HG03378 (cell line): ENCODE data around the gene AKTIP.
"Not testable (repeated sequence)": the region's sequence is repeated elsewhere in the genome, so short reads cannot be mapped to it uniquely, and the experiment has no call there.

ENCODE experiments used
- ATAC-seq: cut with Tn5 transposase; IDR thresholded peaks from one replicate; pipeline ENCODE4 v1.9.1; 2021; ENCODE audit warnings: mild to moderate bottlenecking, moderate library complexity; ENCODE audit not compliant: unreplicated experiment

The AKTIP gene

DNA sequence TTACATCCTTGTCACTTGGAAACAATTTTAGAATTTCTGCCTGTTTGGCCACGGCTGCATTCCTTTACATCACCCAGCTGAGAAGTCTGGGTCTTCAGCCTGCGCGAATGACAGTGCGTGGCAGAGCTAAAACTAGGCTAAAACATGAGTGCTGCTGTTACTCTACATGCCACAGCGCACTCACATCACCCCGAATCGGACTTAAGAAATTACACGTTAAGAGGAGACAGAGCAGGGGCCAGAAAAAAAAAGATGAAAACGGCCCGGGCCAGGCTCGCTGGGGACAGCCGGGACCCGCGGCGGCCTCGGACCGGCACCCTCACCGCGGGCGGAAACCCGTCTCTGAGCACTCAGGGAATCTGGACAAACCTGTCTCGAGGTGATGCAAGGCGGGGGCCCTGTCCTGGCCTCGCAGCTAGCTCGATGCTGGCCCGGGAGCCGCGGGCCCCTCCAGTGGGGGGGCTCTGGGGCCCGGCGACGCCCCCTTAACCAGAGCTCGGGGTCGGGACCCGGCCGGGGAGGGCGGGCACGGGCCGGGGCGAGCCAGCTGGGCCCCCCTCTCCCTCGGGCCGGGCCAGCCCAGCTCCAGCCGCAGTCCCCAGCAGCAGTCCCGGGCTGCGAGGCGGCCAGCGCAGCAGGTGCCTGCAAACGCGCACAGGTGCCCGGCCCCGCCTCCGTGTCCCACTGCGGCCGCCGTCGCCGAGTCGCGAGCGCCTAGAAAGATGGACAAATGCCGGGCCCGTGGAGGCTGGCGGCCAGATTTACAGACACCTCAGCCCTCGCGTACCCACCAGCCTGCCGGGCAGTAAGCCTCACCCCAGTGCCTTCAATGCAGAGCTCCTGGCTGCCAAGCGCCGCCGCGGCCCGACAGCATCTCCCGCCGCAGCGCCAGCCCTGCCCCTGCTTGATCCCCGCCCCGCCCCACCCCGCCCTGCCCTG lies at the start of gene AKTIP:
Gene AKTIP (minus strand): TSS at position 879 of the 939 bp plus-strand sequence. CDS start 2,950 bp downstream, outside the sequence.
- peak; percentile 10 for ATAC-seq

DNA sequence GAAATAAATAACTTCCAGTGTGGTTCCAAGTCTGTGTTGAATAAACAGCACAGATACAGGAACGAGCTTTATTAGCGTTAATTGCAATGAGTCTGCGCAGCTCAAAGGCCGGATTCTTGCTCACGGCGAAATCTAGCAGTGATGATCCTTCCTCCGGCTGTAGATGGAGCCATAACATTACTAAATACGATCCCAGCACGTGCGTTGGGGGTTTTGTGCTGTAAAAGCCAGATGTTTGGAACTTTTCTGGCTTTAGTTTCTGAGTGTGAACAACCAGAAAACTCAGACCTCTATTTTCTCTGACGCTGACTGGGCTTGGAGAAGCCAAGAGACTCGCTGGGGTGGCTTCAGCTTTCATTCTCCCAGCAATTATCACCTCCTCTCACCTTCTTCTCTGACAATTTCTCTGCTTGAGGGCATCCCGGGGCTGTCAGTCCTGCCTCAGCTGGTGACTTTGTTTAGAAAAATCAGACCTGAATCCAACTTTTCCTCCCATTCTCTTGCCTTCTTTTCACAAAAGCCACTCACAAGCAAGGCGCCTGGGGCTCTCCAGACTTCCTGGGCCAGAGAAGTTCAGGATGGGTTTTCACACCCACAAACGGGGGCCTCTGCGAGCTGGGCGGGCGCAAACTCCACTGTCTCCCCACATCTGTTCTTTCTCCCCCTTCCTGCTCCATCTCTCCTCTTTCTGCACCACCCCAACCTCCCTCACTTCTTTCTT lies 47.1 kb upstream of the AKTIP start:
- ATAC-seq: peak; percentile 85

DNA sequence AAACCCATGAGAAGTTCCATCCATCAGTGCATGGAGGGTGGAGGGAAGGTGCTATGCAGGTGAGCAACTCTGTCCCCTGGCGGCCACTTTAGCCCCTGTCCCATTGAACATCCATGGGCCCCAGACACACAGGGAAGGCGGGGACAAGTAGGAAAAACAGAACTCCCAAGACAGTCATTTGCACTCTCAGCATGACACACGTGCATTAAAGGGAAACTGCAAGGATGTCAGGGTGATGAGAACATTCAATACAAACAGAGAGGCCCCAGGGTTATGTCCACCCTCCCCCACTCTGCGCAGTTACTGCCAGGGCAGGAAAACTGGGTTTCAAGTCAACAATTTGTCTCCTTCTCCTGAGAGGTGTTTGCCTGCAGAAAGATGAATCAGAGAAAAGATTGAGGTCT lies 44.0 kb upstream of the AKTIP start:
- ATAC-seq: no peak

DNA sequence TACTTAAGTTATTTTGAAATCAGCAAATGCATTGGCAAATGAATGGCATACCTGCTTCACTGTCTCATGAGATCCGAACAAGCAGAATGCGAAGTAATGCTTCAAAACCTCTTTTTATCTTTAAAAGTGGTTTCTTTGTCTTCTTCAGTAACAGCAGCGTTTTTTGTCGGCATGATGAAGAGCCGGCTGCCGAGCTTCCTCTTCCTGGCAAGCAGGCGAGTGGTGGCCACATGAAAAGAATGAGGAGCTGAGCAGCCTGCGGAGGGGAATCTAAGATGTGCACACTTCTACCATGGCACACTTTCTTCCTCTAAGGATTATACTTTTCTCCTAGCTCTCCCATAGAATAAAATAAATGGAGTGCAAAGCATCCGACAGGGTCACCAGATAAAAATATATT lies 42.4 kb upstream of the AKTIP start:
- no peak for ATAC-seq

DNA sequence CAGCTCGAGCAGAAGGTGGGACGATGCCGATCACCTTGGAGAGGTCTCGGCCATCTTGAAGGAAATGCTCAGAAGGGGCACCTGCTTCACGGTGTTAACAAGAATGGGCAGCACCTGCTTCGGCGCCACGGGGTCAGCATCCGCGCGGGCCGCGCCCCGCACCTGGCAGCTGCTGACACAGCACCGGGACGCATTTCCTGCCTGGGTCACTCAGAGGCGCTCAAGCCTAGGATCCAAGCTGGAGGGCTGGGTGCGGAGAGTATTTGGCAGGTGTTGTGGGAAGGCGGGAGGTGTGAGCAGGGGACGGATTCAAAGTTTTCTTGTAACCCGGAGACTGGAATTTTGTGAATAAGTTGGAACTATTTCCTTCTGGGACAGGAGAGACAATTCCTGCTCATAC lies 39.3 kb upstream of the AKTIP start:
- ATAC-seq: no peak

DNA sequence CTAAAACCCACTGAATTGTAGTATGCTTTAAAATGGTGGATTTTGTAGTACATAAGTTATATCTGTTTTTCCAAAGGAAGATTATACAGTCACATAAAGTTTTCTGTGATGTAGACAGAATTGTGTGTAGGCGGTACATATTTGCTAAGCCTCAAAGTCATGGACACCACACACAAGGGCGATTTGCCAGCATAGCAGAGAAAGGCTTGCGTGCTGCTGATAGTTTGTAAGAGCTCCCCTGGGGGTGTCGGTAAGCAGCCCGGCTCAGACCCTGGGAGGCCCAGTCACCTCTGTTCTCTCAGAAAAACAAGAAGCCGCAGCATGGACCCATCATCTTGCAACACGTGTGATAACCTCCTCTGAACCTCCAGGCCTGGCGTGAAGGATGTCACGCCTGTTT lies 38.3 kb upstream of the AKTIP start:
- no peak for ATAC-seq

DNA sequence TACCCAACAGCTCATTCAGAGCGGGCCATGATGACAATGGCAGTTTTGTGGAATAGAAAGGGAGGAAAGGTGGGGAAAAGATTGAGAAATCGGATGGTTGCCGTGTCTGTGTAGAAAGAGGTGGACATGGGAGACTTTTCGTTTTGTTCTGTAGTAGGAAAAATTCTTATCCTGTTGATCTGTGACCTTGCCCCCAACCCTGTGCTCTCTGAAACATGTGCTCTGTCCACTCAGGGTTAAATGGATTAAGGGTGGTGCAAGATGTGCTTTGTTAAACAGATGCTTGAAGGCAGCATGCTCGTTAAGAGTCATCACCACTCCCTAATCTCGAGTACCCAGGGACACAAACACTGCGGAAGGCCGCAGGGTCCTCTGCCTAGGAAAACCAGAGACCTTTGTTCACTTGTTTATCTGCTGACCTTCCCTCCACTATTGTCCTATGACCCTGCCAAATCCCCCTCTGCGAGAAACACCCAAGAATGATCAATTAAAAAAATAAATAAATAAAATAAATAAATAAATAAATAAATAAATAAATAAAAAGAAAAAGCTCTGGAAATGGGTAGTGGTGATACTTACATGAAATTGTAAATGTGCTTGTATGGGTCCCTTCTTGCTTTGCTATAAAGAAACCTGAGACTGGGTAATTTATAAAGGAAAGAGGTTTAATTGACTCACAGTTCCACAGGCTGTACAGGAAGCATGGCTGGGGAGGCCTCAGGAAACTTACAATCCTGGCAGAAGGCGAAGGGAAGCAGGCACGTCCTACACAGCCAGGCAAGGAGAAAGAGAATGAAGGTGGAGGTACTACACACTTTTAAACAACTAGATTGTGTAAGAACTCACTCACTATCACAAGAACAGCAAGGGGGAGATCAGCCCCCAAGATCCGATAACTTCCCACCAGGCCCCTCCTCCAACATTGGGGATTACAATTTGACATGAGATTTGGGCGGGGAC lies 37.0 kb upstream of the AKTIP start:
- not testable (repeated sequence) for ATAC-seq

DNA sequence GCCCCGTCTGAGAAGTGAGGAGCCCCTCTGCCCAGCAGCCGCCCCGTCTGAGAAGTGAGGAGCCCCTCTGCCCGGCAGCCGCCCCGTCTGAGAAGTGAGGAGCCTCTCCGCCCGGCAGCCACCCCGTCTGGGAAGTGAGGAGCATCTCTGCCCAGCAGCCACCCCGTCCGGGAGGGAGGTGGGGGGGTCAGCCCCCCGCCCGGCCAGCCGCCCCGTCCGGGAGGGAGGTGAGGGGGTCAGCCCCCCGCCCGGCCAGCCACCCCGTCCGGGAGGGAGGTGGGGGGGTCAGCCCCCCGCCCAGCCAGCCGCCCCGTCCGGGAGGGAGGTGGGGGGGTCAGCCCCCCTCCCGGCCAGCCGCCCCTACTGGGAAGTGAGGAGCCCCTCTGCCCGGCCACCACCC lies 36.3 kb upstream of the AKTIP start:
- not testable (repeated sequence) for ATAC-seq

DNA sequence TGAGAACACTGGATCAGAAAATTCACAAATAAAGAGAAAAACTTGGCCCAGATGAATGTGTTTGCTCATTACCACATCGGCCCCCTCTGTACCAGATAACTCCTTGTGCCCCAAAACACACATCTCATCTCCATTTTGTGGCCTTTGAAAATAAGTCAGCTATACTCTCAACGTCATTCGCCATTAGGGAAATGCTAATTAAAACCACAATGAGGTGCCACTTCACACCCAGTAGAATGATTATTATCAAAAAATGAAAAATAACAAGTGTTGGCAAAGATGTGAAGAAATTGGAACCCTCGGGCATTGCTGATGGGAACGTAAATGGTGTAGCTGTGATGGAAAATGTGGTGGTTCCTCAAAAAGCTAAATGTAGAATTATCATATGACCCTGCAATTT lies 34.6 kb upstream of the AKTIP start:
- no peak for ATAC-seq

DNA sequence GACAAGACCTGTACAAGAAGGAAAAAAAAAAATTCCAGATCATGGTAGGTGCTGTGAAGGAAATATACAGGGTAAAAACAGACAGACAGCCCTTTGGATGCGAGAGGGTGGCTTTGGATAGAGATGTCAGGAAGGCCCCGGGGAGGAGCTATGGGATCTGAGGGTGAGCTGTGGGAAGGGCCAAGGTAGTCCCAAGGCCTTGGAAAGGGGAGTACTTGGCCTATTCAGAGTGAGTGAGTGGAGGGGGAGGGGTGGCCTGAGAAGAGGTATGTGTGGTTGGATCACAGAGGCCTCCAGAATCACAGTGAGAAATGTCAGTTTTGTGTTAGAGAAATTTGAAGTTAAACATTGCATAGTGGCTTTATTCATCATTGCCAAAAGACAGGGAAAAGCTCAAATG lies 31.2 kb upstream of the AKTIP start:
- no peak for ATAC-seq

DNA sequence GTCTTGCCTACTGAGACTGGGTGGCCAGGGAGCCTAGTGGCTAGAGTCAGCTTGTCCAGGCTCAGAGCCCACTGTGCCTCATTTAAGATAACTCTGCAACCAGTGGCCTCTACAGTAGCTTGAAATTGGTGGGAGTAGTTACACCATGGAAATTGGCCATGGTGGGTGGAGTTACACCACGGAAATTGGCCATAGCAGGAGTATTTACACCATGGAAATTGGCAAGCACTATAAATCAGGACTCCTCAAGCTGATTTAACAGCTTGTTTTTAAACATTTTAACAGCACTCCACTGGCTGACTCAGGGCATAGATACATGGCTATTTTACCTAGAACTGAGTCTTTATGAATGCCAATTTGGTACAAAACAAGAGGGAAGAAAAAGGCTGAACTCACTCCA lies 27.7 kb upstream of the AKTIP start:
- no peak for ATAC-seq

DNA sequence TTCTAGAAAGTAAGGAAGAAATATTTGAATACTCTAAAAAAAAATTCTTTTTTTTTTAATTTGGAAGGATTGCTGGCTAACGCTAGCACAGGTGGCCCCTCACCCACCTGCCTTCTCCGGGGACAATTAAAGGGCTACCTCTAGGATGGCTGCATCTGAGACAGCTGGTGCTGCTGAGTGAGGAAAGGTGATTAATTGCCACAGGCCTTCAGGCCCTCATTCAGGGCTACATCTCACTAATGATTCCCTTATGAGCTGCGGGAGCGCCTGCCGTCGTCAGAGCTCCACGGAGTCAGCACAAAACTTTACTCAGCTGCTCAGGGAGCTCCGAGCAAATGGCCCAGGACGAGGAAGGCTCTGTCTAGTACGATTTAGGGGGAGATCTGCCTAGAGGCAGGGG lies 27.0 kb upstream of the AKTIP start:
- ATAC-seq: no peak

DNA sequence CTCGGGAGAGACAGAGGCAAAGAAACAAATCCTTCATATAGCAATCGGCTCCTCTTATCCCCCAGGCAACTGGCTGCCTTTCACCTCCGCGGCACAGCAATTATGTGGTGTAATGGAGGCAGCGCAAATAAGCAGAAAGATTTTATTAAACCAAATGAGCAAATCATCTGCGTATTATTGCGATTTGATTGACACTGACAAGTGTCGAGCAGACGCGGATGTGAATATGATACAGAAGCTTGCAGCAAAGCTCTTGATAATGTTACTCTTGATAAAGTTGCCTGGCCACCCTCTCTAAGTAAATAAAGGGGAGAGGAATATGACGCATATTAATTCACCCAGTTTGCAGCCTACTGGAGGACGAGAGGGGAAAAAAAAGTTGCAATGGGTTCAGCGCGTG lies 26.5 kb upstream of the AKTIP start:
- ATAC-seq: no peak

DNA sequence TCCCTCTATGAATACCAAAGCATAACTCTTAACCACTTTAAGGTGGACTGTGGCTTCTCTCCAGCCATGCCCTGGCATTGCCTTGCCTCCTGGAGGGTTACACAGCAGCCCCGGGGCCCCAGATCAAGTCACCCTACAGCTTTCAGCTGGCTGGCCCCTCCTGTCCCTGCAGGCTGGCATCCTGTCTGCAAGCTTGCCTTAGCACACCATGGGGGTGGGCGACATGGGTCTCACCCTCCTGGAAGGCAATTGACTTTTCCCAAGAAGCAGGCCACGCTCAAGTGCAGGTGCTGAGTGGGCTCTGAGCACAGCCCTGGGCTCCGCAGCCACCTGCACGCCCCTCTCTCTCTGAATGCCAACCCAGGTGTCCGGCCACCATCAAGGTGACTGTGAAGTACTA lies 25.8 kb upstream of the AKTIP start:
- ATAC-seq: no peak

DNA sequence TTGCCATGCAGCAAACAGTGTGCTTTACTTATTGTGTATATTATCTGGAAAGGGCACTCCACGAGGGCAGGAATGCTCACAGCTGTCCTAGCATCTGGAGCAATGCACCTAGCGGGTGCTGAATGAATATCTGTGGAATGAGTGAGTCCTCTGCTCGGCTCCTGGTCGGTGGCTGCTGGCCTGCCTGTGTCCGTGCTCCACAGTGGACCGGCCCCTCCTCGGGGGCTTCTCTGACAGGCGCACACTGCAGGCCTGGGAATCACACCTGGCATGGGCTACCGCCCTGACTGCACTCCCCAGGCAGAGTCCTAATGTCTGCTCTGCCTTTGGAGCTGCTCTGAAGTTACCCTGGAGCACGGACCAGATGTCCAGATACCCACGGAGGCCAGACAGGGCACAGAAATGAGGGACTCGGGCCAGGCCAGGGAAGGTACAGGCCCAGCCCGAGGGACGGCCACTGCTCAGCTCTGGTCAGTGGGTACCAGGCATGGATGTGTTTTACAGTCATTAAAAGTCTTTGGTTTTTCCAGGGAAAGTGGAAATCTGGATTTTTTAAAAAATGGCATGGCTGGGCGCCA lies 21.1 kb upstream of the AKTIP start:
- no peak for ATAC-seq

DNA sequence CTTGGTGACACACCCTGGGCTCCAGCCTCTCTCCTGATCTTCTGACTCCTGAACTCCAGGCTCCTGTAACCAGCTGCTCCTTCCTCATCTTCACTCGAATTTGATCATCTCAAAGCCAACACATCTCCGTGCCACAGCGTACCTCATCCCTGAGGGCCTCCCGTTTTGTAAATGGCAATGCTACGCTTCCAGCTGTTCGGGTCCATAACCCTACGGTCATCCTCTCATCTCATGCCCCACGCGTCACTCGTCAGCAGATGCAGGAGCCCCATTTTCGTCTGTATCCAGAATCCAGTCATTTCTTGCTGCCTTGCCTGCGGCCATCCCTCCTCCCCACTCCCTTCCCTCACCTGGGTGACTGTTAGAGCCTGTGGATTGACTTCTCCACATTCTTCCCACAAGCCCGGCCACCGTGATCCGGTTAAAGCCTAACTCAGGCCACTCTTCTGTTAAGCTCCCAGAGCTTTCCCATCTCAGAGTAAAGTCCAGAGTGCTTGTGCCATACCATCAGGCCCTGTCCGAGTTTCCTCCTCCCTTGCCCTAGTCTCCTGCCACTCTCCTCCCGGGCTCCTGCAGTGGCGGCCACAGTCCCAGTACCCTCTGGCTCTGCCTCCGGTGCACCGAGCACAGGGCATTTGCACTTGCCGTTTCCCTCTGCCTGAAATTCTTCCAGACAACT lies 20.3 kb upstream of the AKTIP start:
- ATAC-seq: no peak

DNA sequence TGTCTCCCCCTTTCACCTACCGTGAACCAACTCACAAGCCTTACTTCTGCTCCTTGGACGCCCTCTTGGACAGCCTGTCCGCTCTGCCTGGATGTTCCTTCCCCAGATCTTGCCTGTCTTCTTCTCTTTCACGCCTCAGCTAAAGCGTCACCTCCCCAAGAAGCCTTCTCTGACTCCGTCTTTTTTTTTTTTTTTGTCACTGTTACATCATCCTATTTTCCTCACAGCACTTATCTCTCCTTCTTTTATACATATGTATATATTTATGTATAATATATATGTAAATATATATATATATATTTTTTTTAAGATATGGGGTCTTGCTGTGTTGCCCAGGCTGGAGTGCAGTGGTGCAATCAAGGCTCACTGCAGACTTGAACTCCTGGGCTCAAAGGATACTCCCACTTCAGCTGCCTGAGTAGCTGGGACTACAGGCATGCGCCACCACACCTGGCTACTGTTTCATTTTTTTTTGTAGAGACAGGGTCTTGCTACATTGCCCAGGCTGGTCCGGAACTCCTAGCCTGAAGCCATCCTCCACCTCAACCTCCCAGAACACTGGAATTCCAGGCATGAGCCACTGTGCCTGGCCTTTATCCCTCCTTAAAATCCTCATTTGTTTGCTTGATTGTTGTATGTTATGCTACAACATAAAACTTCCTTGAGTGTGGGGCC lies 16.5 kb upstream of the AKTIP start:
- no peak for ATAC-seq

DNA sequence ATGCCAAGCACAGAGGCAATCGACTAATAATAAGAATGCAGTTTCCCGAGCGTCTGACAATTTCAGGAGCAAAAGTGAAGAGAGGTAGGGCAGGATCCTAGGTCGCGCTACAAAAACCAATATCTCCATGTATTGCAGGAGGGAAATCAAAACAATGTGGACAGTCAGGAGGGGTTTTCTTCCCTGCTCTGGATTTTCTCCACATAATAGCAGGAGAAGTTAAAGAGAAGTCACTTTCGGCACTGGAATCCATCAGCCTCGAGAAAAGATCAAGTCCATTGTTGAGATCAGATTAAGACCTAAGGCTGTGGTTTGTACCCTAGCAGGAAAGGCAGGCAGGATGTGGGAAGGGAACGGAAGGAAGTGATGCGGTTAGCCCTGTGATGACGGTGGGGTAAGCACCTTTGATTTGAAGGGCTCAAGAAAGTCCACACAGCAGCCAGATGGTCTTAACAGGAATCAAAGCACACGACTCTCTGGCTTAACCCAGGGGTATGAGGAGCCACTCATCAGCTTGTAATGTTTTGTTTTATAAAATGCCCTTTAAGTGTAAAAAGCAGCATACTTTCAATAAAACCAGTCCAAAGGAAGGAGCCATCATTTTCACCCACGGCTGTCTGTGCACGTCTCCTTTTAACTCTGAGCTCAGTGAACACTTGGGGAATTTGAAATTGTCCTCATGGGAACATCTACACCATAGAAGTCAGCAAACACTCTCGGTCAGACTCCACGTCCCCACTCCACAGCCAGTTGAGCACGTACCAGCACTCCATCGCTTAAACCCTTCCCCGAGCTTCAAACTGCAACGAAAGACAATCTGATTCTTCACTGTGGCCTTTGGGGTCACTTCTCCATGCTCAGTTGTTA lies 15.8 kb upstream of the AKTIP start:
- peak; percentile 97 for ATAC-seq

DNA sequence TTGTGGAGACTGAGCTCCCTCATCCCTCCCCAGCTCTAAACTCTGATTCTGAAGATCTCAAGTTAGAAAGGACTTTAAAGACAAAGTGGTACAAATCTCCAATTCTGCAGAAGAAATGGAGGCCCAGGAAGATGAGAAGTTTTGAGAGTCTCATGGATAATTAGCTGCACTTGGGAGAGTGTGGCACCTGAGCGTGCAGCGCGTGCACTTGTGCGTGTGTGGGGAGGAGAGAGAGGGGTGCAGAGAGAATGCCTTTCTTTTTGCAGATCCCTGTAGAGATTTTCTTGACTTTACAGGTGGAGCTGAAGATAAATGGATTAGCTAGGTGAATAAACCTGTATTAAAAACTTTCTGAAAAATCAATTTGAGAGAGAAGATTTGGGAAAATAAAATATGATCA lies 14.8 kb upstream of the AKTIP start:
- ATAC-seq: no peak
